ENCODE measurements around the gene ADAM19. TPM values are rescaled to one million over a fixed set of nuclear protein-coding genes. Genes with fewer than 3 reads are reported as not detected.

ADAM19 gene
- polyA plus RNA-seq, 1 of the 3 experiments (the other 2 are of a cell fraction), result 46.9 TPM

GRCh38 chr5:157491471-157491995, 84.0 kb downstream of the ADAM19 start:
- TF ChIP-seq SIN3A (IDR thresholded peaks at IDR 0.05; ENCODE audit: borderline replicate concordance, low read depth, low read length), result no peak
- TF ChIP-seq TEAD4 (IDR thresholded peaks at IDR 0.05; ENCODE audit: borderline replicate concordance, insufficient read depth), result no peak
- TF ChIP-seq RXRA (IDR thresholded peaks at IDR 0.05; ENCODE audit: borderline replicate concordance, low read depth), result no peak
- TF ChIP-seq REST (IDR thresholded peaks at IDR 0.05; ENCODE audit: low read depth, low read length), result no peak
- TF ChIP-seq RCOR1 (IDR thresholded peaks at IDR 0.05; ENCODE audit: low read length), result no peak
- no peak for TF ChIP-seq ZBTB33 (IDR thresholded peaks at IDR 0.05; ENCODE audit: borderline replicate concordance, low read depth)
- TF ChIP-seq JUND (IDR thresholded peaks at IDR 0.05), result no peak
- TF ChIP-seq IRF3 (IDR thresholded peaks at IDR 0.05; ENCODE audit: low read depth, low read length), result no peak
- no peak for TF ChIP-seq SMC3 (IDR thresholded peaks at IDR 0.05; ENCODE audit: low read depth, low read length)
- no peak for TF ChIP-seq GATA2 (CRISPR knock-in tag; IDR thresholded peaks at IDR 0.05)
- TF ChIP-seq CHD2 (IDR thresholded peaks at IDR 0.05; ENCODE audit: low read length, partially characterized antibody), result no peak
- Histone ChIP-seq H3K27ac (ENCODE audit: low read depth in 2 of 2, low read length in 1 of 2) (no peak overlapping the region), H3F3A (replicated peaks; ENCODE audit: insufficient read depth) (peaks cover 21% of the 10 kb centered on the region), H3K4me1 (ENCODE audit: control insufficient read depth in 1 of 2, insufficient read depth in 2 of 2, low read depth in 1 of 2, low read length in 1 of 2) (no peaks in the 10 kb centered on the region), H3K4me2 (no peak overlapping the region), H3K79me2 (ENCODE audit: insufficient read depth) (peaks cover 19% of the 10 kb centered on the region), H3K9me3 (no peaks in the 10 kb centered on the region), H3K27me3 (ENCODE audit: insufficient read depth) (no peaks in the 10 kb centered on the region), H3K9ac (no peak overlapping the region), H3K9me2 (no peaks in the 10 kb centered on the region), H3K36me3 (replicated peaks in 1 of 2; ENCODE audit: control insufficient read depth in 1 of 2, insufficient read depth in 2 of 2, low read length in 1 of 2) (peaks cover 38 to 81% of the 10 kb centered on the region in 2 experiments), H2AFZ (ENCODE audit: low read depth) (no peak overlapping the region), H3K4me3 (ENCODE audit: low read depth in 2 of 2, low read length in 1 of 2) (no peak overlapping the region), H4K20me1 (ENCODE audit: insufficient read depth) (no peaks in the 10 kb centered on the region)
- POLR2A ChIA-PET, result no interaction called here
- DNase-seq, result no peak
- 95% methylated on average over 3 of the region's 11 CpGs for WGBS (ENCODE audit: low lambda C conversion rate)
- CTCF ChIA-PET, result no interaction called here

Data from SK-N-SH (cell line).